HG03280 (cell line): Measurements from ENCODE around the gene CARNS1.
A peak's percentile ranks its signal among the peaks of the same experiment; 100 is the strongest.
"Not testable (repeated sequence)": the region's sequence is repeated elsewhere in the genome, so short reads cannot be mapped to it uniquely, and the experiment has no call there.

Experiments used
- ATAC-seq: cut with Tn5 transposase; IDR thresholded peaks from one replicate; pipeline ENCODE4 v1.9.1; 2021; ENCODE audit warnings: mild to moderate bottlenecking, moderate library complexity; ENCODE audit not compliant: unreplicated experiment

Gene CARNS1

DNA sequence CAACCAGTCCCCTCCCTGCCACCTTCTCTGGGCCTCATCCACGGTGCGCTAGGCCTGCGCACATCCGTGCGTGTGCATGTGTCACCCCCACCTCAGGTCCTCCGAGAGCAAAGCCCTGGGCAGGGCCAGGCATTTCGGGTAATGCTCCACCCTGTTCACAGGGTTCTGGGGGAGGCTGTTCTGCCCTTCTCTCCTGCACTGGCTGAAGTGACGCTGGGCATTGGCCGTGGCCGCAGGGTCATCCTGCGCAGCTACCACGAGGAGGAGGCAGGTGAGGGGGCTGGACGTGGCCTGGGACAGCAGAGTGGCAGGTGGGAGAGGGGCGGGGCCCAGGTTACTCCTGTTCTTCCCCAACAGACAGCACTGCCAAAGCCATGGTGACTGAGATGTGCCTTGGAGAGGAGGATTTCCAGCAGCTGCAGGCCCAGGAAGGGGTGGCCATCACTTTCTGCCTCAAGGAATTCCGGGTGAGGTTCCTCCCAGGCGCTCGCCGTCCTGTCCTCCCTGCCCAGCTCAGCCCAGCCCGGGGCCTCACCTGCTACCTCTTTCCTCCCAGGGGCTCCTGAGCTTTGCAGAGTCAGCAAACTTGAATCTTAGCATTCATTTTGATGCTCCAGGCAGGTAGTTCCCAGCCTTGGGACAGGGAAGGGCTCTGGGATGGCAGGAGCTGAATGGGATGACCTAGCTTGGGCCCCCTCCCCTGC, 19.8 kb upstream of the CARNS1 start:
- ATAC-seq = no peak

DNA sequence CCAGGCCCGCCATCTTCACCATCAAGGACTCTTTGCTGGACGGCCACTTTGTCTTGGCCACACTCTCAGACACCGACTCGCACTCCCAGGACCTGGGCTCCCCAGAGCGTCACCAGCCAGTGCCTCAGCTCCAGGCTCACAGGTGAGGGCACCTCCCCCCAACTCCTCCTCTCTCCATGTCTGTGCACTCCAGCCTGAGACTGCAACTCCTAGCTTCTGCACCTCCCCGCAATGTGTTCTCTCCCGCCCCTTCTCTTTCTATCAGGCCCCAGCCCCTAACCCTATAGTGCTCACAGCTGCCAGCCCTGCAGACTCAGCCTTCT, 19.3 kb upstream of the CARNS1 start:
- no peak for ATAC-seq

DNA sequence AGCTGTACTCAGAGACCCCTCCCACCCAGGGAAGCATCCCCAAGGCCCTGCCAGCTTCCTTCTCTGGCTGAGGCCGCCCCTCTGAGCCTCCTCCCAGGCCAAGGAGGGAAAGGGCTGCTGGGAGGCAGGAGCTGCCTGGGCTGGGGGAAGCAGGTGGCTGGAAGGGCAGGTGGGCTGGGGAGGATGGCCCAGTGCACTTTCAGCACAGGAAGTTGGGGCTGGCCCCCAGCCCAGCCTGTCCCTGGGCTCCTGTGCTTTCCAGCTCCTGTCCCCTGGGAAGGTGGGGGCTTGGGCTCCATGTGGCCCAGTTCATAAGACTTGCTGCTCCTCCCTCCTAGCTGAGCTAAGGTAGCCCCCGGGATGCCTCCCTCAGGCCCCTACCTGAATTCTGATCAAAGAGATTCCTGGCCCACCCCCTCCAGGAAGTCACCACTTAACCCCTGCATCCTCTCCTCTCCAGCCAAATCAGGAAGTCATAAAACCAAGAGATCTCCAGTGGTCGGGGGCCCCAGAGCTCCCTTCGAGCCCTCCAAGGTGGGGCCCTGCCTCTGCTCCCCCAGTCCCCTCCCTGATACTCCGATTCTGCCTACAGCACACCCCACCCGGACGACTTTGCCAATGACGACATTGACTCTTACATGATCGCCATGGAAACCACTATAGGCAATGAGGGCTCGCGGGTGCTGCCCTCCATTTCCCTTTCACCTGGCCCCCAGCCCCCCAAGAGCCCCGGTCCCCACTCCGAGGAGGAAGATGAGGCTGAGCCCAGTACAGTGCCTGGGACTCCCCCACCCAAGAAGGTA, 18.7 kb upstream of the CARNS1 start:
- ATAC-seq = no peak

- ATAC-seq = no peak
Observed at GRCh38 chr11:67397536-67397935, 17.9 kb upstream of the CARNS1 start.

DNA sequence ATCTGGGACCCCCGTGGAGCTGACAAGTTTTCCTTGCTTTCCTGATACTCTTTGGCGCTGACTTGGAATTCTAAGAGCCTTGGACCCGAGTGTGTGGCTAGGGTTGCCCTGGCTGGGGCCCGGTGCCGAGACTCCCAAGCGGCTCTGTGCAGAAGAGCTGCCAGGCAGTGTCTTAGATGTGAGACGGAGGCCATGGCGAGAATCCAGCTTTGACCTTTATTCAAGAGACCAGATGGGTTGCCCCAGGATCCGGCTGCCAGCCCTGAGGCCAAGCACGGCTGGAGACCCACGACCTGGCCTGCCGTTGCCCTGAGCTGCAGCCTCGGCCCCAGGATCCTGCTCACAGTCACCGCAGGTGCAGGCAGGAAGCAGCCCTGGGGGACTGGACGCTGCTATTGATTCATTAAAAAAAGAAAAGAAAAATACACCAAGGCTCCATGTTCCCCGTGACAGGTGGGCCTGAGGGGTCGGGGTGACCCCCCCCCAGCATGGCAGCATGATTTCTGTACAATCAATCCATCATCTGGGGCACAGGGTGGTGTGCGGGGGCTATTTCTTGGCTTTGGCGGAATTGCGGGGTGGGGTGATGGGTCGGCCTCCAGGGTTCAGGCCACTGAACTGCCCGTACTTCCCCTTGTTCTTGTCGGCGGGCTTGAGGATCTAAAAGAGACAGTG, 17.4 kb upstream of the CARNS1 start:
- ATAC-seq = no peak

GRCh38 chr11:67398661-67399563, 16.6 kb upstream of the CARNS1 start:
- ATAC-seq = no peak

DNA sequence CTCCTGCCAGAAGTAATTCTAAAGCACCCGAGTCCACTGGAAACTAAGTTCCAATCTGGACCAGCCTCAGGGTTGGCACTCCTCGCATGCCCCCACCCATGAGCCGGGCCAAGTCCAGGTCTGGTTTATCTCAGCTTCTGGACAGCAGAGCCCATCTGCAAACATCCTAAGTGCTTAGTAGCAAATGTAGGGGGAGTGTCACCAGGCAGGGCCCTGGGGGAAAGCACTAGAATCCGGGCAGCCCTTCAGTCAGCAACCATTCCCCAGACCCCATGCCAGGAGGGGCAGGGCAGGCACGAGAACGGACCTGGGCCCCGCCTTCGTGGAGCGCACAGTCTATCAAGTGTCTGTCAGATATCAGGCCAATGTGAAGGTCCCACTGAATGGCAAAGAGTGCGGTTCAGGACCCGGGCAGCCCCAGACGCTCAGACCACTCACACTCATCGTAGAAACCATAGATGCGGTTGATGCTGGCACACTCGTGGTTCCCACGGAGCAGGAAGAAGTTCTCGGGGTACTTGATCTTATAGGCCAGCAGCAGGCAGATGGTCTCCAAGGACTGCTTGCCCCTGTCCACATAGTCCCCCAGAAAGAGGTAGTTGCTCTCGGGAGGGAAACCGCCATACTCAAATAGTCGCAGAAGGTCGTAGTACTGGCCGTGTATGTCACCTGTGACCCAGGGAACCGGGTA, 15.1 kb upstream of the CARNS1 start:
- ATAC-seq = no peak

GRCh38 chr11:67400942-67401494, 14.5 kb upstream of the CARNS1 start:
- ATAC-seq = no peak

DNA sequence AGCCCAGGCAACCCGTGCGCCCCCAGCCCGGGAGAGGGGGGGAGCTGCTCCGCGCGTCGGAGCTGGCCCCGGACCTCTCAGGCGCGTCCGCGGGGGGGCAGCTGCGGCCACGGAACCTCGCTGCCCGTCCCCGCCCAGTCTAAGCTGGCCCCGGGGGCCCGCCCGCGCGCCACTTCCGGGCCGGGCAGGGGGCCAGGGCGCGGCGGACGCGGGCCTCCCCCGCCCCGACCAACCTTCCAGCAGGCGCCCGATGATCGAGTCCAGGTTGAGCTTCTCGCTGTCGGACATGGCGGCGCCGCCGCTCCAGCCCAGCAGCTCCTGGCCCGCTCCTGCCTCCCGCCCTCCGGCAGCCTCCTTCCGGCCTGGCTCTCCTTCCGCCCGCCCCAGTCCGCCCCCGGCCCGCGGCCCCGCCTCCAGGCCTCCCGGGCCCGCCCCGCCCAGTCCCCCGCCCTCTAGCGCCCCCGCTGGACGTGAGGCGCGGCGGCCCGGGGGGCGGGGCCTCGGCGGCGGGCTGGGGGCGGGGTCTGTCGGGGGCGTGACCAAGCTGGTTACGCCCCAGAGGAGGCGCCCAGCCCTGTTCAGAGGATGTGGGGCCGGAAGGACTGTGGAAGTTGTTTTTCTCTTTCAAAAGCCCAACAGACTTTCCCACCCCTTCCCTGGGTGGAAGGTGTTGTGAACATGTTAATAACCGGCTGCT, 13.8 kb upstream of the CARNS1 start, which contains the start of gene PPP1CA:
TSS of gene PPP1CA (minus strand) at position 364 of the 697 bp plus-strand sequence. CDS start at position 288, 76 bp downstream.
- ATAC-seq = peak; percentile 65

- not testable (repeated sequence) for ATAC-seq
Observed at GRCh38 chr11:67402192-67402839, 13.2 kb upstream of the CARNS1 start.

DNA sequence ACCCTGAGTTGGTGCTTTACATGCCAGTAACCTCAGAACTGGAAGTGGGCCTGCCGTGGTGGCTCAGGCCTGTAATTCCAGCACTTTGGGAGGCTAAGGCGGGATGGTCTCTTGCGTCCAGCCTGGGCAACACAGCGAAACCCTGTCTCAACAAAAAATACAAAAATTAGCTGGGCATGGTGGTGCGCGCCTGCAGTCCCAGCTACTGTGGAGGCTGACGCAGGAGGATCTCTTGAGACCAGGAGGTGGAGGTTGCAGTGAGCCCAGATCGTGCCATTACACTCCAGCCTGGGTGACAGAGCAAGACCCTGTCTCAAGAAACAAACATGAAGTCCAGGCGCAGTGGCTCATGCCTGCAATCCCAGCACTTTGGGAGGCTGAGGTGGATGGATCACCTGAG, 12.4 kb upstream of the CARNS1 start:
- not testable (repeated sequence) for ATAC-seq

GRCh38 chr11:67404515-67405195, 10.8 kb upstream of the CARNS1 start:
- no peak for ATAC-seq

DNA sequence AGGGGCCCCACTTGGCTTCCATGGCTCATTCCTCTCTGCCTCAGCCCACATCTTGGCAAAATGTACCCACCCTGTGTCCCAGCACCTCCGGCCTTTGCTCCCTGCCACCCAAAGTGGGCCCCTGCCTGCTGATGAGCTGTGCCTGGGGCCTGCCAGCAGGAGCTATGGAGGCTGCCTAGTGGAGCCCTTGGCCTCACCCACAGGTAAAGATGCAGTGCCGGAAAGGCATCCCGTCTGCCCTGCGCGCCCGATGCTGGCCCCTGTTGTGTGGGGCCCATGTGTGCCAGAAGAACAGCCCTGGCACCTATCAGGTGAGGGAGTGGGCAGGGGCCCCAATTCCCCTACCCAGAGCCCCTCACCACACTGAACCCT, 10.3 kb upstream of the CARNS1 start:
- no peak for ATAC-seq

- no peak for ATAC-seq
Observed at GRCh38 chr11:67405688-67406339, 9.7 kb upstream of the CARNS1 start.

DNA sequence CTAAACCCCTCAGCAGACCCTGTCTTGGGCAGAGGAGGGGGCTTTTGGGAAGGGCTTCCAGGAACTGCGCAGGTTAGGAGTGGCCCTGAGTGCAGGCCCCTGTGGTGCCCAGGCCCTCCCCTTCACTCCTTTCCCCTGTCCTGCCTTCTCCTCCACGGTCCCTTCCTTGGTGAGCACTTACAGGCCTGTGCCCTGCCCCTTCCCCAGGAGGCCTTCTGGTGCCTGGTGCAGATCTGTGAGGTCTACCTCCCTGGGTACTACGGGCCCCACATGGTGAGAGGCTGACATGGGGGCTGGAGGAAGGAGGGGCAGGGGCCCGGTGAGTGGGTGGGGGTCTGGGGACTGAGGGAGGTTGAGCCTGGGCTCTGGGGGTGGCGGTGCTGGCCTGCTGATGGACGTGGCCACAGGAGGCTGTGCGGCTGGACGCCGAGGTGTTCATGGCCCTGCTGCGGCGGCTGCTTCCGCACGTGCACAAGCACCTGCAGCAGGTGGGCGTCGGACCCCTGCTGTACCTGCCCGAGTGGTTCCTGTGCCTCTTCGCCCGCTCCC, 9.0 kb upstream of the CARNS1 start:
- ATAC-seq = no peak

DNA sequence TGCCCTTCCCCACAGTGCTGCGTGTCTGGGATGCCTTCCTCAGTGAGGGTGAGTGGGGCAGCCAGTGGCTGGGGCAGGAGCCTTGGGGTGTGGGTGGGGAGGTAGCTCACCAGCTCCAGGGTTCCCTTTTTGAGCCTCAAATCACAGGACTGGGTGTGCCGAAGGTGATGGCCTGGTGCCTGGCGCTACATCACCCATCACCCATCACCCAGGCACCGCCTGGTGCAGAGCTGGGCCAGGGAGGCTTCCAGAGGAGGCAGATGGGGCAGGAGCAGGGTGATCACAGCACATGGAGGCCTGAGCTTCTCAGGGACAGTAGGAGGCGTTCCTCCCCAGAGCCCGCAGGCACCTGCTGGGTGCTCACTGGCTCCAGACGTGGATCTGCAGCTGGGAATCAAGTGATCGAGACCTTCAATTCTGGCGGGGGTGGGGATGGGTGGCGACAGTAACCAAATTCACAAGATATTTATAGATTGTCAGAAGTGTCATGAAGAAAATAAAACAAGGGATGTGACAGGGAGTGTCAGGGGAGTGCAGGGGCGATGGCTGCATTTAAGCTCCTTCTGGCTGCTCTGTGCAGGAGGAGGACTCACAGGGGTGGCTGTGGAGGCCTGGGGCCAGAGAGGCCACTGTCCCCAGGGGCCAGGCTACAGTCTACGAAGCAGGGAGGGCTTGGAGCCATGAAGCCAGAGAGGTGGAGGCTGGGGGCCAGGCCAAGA, 8.3 kb upstream of the CARNS1 start:
- no peak for ATAC-seq

- ATAC-seq = no peak
Observed at GRCh38 chr11:67407688-67408163, 7.8 kb upstream of the CARNS1 start.
